ENCODE data around the gene C11orf42.
"Not testable (repeated sequence)": the region's sequence is repeated elsewhere in the genome, so short reads cannot be mapped to it uniquely, and the experiment has no call there.

The C11orf42 gene

GRCh38 chr11:6237761-6238302, 32.5 kb downstream of the C11orf42 start:
- H3K4me3 ChIP-seq (replicated peaks; ENCODE audit: low read depth, low read length), result no peak overlapping the region
- DNase-seq (ENCODE audit: low read depth), result no peak
- no peak for TF ChIP-seq CTCF (IDR thresholded peaks at IDR 0.05; ENCODE audit: low read length, missing control alignments)

- H3K4me3 ChIP-seq (replicated peaks; ENCODE audit: low read depth, low read length), result no peak within 1 kb of the TSS
- DNase-seq (ENCODE audit: low read depth), result no peak
- TF ChIP-seq CTCF (IDR thresholded peaks at IDR 0.05; ENCODE audit: low read length, missing control alignments), result no peak
These were observed 33.5 kb downstream of the C11orf42 start, which contains the start of gene CNGA4 for GRCh38 chr11:6238902-6239301. TSS of gene CNGA4 (plus strand) at chr11:6239089. CDS start at chr11:6239207, 118 bp downstream.

GRCh38 chr11:6240139-6240538, 34.8 kb downstream of the C11orf42 start:
- no peak overlapping the region for H3K4me3 ChIP-seq (replicated peaks; ENCODE audit: low read depth, low read length)
- DNase-seq (ENCODE audit: low read depth), result no peak
- no peak for TF ChIP-seq CTCF (IDR thresholded peaks at IDR 0.05; ENCODE audit: low read length, missing control alignments)

GRCh38 chr11:6240781-6241180, 35.4 kb downstream of the C11orf42 start:
- DNase-seq (ENCODE audit: low read depth), result no peak
- TF ChIP-seq CTCF (IDR thresholded peaks at IDR 0.05; ENCODE audit: low read length, missing control alignments), result no peak
- no peak overlapping the region for H3K4me3 ChIP-seq (replicated peaks; ENCODE audit: low read depth, low read length)

GRCh38 chr11:6241316-6241715, 36.0 kb downstream of the C11orf42 start:
- no peak for DNase-seq (ENCODE audit: low read depth)
- no peak for TF ChIP-seq CTCF (IDR thresholded peaks at IDR 0.05; ENCODE audit: low read length, missing control alignments)
- no peak overlapping the region for H3K4me3 ChIP-seq (replicated peaks; ENCODE audit: low read depth, low read length)

- H3K4me3 ChIP-seq (replicated peaks; ENCODE audit: low read depth, low read length), result no peak overlapping the region
- no peak for TF ChIP-seq CTCF (IDR thresholded peaks at IDR 0.05; ENCODE audit: low read length, missing control alignments)
- no peak for DNase-seq (ENCODE audit: low read depth)
These were observed 40.2 kb downstream of the C11orf42 start for GRCh38 chr11:6245536-6245935.

GRCh38 chr11:6248248-6248647, 42.9 kb downstream of the C11orf42 start:
- peak; percentile 88 for DNase-seq (ENCODE audit: low read depth)
- H3K4me3 ChIP-seq (replicated peaks; ENCODE audit: low read depth, low read length), result no peak overlapping the region
- TF ChIP-seq CTCF (IDR thresholded peaks at IDR 0.05; ENCODE audit: low read length, missing control alignments), result no peak

- not testable (repeated sequence) for H3K4me3 ChIP-seq (replicated peaks; ENCODE audit: low read depth, low read length); DNase-seq (ENCODE audit: low read depth)
These were observed 43.5 kb downstream of the C11orf42 start for GRCh38 chr11:6248897-6249296.
